ENCODE data around the gene ATF7IP2.
"Not testable (repeated sequence)": the region's sequence is repeated elsewhere in the genome, so short reads cannot be mapped to it uniquely, and the experiment has no call there.

Gene ATF7IP2

GRCh38 chr16:10373556-10373955 is 12.3 kb upstream of the ATF7IP2 start:
- DNase-seq, result no peak

GRCh38 chr16:10376229-10376628 is 9.6 kb upstream of the ATF7IP2 start:
- DNase-seq, result no peak

- no peak for DNase-seq
Observed at GRCh38 chr16:10383626-10384025, 2.2 kb upstream of the ATF7IP2 start.

GRCh38 chr16:10386517-10387100 is 748 bp downstream of the ATF7IP2 start:
- no peak for DNase-seq

- no peak for DNase-seq
Observed at GRCh38 chr16:10387188-10387617, 1.3 kb downstream of the ATF7IP2 start.

GRCh38 chr16:10388988-10389387 is 3.1 kb downstream of the ATF7IP2 start:
- no peak for DNase-seq

- no peak for DNase-seq
Observed at GRCh38 chr16:10390330-10390729, 4.5 kb downstream of the ATF7IP2 start.

GRCh38 chr16:10390867-10391266 is 5.0 kb downstream of the ATF7IP2 start:
- no peak for DNase-seq

- no peak for DNase-seq
Observed at GRCh38 chr16:10391339-10391738, 5.5 kb downstream of the ATF7IP2 start.

GRCh38 chr16:10402975-10403374 is 17.1 kb downstream of the ATF7IP2 start:
- no peak for DNase-seq

GRCh38 chr16:10405386-10405939 is 19.6 kb downstream of the ATF7IP2 start:
- no peak for DNase-seq

- peak; percentile 2 for DNase-seq
Observed at GRCh38 chr16:10408824-10409381, 23.0 kb downstream of the ATF7IP2 start.

- not testable (repeated sequence) for DNase-seq
Observed at GRCh38 chr16:10409713-10410112, 23.9 kb downstream of the ATF7IP2 start.

- DNase-seq, result no peak
Observed at GRCh38 chr16:10410469-10410868, 24.6 kb downstream of the ATF7IP2 start.

- DNase-seq, result no peak
Observed at GRCh38 chr16:10412935-10413601, 27.2 kb downstream of the ATF7IP2 start.

GRCh38 chr16:10418204-10418603 is 32.3 kb downstream of the ATF7IP2 start:
- not testable (repeated sequence) for DNase-seq

- no peak for DNase-seq
Observed at GRCh38 chr16:10419701-10420100, 33.8 kb downstream of the ATF7IP2 start.

- DNase-seq, result no peak
Observed at GRCh38 chr16:10421596-10421995, 35.7 kb downstream of the ATF7IP2 start.

- no peak for DNase-seq
Observed at GRCh38 chr16:10428433-10429168, 42.7 kb downstream of the ATF7IP2 start.

GRCh38 chr16:10429299-10429969 is 43.6 kb downstream of the ATF7IP2 start:
- DNase-seq, result not testable (repeated sequence)

GRCh38 chr16:10441726-10442125 is 55.9 kb downstream of the ATF7IP2 start:
- no peak for DNase-seq

GRCh38 chr16:10447289-10447688 is 61.4 kb downstream of the ATF7IP2 start:
- no peak for DNase-seq

All from fibroblast of skin of back (primary cell).